Karpas-422 (cell line): Measurements from ENCODE around the gene TRAP1. TPM values are rescaled to one million over a fixed set of nuclear protein-coding genes. Genes with fewer than 3 reads are reported as not detected.

Source experiments
- DNase-seq: peaks from one replicate; pipeline ENCODE4 v3.0.0-alpha.2; 2015
- H2AFZ ChIP-seq: fragments of 200-600 bp; sonication (generic); 2 replicates; pipeline ENCODE4 v1.6.1; 2014; ENCODE audit warnings: antibody characterized with exemption, low read length, mixed read lengths
- H3K27ac ChIP-seq: fragments of 200-600 bp; sonication (generic); 2 replicates; pipeline ENCODE4 v1.5.1; 2014; ENCODE audit warnings: mild to moderate bottlenecking, low read length, moderate library complexity
- H3K27me3 ChIP-seq: fragments of 200-600 bp; sonication (generic); 2 replicates; pipeline ENCODE4 v1.6.1; 2014; ENCODE audit warnings: low read length, mixed read lengths
- H3K36me3 ChIP-seq: fragments of 200-600 bp; sonication (generic); 2 replicates; pipeline ENCODE4 v1.6.1; 2014; ENCODE audit warnings: low read length, mixed read lengths; ENCODE audit not compliant: insufficient read depth
- H3K4me1 ChIP-seq: fragments of 200-600 bp; sonication (generic); 2 replicates; pipeline ENCODE4 v1.6.1; 2014; ENCODE audit warnings: mild to moderate bottlenecking, low read length, mixed read lengths
- H3K4me2 ChIP-seq: fragments of 200-600 bp; sonication (generic); 2 replicates; pipeline ENCODE4 v1.6.1; 2014; ENCODE audit warnings: low read length, low read depth, mild to moderate bottlenecking; ENCODE audit not compliant: poor library complexity, severe bottlenecking
- H3K4me3 ChIP-seq: fragments of 200-600 bp; sonication (generic); 2 replicates; pipeline ENCODE4 v1.5.1; 2014; ENCODE audit warnings: mild to moderate bottlenecking, antibody characterized with exemption, low read length, mixed read lengths
- H3K79me2 ChIP-seq: fragments of 200-600 bp; sonication (generic); 2 replicates; pipeline ENCODE4 v1.6.1; 2014; ENCODE audit warnings: mild to moderate bottlenecking, low read length, mixed read lengths
- H3K9ac ChIP-seq: fragments of 200-600 bp; sonication (generic); 2 replicates; pipeline ENCODE4 v1.6.0; 2014; ENCODE audit warnings: low read length
- H3K9me2 ChIP-seq: fragments of 200-600 bp; sonication (generic), shearing (Covaris generic); replicated peaks from 2 replicates; pipeline ENCODE4 v1.6.0; 2014; ENCODE audit warnings: mild to moderate bottlenecking, low read length, moderate library complexity; ENCODE audit not compliant: insufficient read depth
- H3K9me3 ChIP-seq: fragments of 300-700, 200-600 bp; sonication (generic); 2 replicates; pipeline ENCODE4 v1.6.1; 2014; ENCODE audit warnings: low read length, mixed read lengths
- H4K20me1 ChIP-seq: fragments of 200-600 bp; sonication (generic); 2 replicates; pipeline ENCODE4 v1.6.1; 2014; ENCODE audit warnings: mild to moderate bottlenecking, antibody characterized with exemption, low read length, low read depth; ENCODE audit not compliant: insufficient read depth
- total RNA-seq: library from RNA; depleted of rRNA; stranded (reverse); fragments of >200 nt; shearing (Covaris generic); gene quantifications from 2 replicates; pipeline ENCODE4 v1.2.3, GENCODE V29; 2014; ENCODE audit warnings: low replicate concordance

Gene TRAP1
- total RNA-seq, 1 experiment from 2014 or later = 195 TPM

DNA sequence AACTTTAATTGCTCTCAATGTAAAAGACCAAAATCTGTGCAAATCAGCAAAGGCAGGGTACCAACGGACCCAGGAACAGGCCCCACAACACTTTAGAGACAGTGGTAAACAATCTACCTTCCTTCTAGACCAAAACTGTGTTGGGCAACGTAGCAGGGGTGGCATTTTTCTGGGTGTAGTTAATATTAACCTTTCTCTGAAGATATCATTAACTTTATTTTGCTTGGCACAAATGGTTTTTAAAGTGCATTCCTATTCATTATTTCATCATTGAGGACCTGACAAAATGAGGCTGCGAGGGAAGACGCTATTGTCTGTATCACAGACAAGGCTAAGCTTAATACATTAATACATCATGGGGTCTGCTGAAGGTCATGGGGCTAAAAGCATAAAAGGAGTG, 37.9 kb upstream of the TRAP1 start:
- Histone ChIP-seq H3K4me1 (no peaks in the 10 kb centered on the region), H3K27ac (no peak overlapping the region), H3K27me3 (no peaks in the 10 kb centered on the region), H3K9me2 (no peaks in the 10 kb centered on the region), H4K20me1 (no peaks in the 10 kb centered on the region), H3K4me2 (no peak overlapping the region), H3K9ac (no peak overlapping the region), H3K4me3 (no peak overlapping the region), H3K9me3 (no peaks in the 10 kb centered on the region), H3K79me2 (peaks cover 38% of the 10 kb centered on the region), H3K36me3 (peaks cover 29% of the 10 kb centered on the region; the same call in 1 of the 2 replicates), H2AFZ (no peak overlapping the region)
- no peak for DNase-seq

DNA sequence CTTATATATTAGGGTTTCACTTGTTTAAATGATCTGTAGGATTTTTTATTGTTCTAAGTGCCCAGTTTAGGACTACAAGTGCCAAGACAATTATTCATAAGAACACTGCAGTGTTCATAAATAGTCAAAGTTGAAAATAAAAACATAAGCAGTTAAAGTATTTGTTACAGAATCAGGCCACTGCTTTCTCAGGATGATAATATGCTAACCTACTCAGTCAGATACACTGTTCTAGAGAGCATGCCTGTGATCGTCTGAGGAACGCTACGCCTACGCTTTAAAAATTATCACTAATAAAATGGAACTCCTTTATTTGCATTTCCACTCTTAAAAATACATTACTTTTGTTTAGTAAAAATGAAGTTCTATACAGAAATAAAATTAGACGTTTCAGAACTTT, 37.4 kb upstream of the TRAP1 start:
- Histone ChIP-seq H3K27ac (no peak overlapping the region), H3K4me1 (no peaks in the 10 kb centered on the region), H3K4me3 (no peak overlapping the region), H3K9me2 (no peaks in the 10 kb centered on the region), H3K79me2 (peaks cover 38% of the 10 kb centered on the region), H4K20me1 (no peaks in the 10 kb centered on the region), H3K9me3 (no peaks in the 10 kb centered on the region), H3K9ac (no peak overlapping the region), H3K27me3 (no peaks in the 10 kb centered on the region), H2AFZ (no peak overlapping the region), H3K4me2 (no peak overlapping the region), H3K36me3 (peaks cover 30% of the 10 kb centered on the region; the same call in 1 of the 2 replicates)
- no peak for DNase-seq

DNA sequence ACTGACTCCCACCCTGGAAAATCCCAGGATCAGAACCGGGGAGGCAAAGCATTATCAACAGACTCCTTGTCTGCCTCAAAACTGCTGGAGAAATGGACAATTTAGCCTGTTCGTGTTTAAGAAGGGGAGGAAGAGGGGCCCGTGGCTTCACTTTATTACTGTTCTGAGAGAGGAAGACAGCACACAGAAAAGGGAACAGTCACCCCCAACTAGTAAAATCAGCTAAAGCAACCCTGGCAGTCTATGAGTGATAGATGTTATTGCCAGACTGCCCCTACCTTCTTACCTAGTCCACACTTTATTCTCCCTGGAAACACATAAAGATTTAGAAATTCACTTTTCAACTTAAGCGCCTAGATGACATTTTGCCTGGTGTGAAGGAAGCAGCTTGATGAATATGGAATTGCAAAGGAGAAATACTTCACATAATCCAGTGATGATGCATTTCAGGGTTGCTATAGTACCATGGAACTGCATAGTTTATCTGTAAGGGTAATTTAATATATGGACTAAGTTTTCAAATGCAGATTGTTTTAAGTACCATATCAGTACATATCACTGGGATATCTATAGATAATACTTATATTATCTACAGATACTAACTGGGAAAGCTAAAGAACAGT, 36.9 kb upstream of the TRAP1 start:
- no peak overlapping the region for H2AFZ ChIP-seq
- no peak overlapping the region for H3K4me3 ChIP-seq
- DNase-seq = no peak
- peaks cover 38% of the 10 kb centered on the region for H3K79me2 ChIP-seq
- H3K9me2 ChIP-seq = no peaks in the 10 kb centered on the region
- H3K27me3 ChIP-seq = no peaks in the 10 kb centered on the region
- no peak overlapping the region for H3K27ac ChIP-seq
- peaks cover 36% of the 10 kb centered on the region; the same call in 1 of the 2 replicates for H3K36me3 ChIP-seq
- no peaks in the 10 kb centered on the region for H3K9me3 ChIP-seq
- no peak overlapping the region for H3K4me2 ChIP-seq
- H3K9ac ChIP-seq = no peak overlapping the region
- no peaks in the 10 kb centered on the region for H3K4me1 ChIP-seq
- H4K20me1 ChIP-seq = no peaks in the 10 kb centered on the region

DNA sequence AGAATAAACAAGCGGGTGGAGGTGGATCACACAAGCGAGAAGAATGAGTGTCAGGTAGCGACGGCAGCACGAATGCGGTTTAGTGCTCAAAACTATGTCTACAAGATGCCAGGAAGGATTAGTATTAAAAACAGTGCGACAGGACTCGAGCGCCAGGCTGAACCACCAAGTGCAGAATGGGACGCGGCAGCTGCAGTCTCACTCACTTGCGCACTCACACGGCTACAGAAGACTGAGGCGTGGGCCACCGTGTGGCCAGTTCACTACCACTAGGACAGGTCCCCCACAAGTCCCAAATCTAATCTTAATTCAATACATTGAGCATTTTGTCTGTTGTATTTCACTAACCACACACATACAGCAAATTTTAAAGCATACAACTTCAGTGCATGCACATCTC, 35.7 kb upstream of the TRAP1 start:
- H3K9me3 ChIP-seq = no peaks in the 10 kb centered on the region
- DNase-seq = no peak
- H3K4me1 ChIP-seq = no peaks in the 10 kb centered on the region
- no peaks in the 10 kb centered on the region for H3K9me2 ChIP-seq
- no peak overlapping the region for H2AFZ ChIP-seq
- H4K20me1 ChIP-seq = no peaks in the 10 kb centered on the region
- peaks cover 36% of the 10 kb centered on the region; the same call in 1 of the 2 replicates for H3K36me3 ChIP-seq
- H3K4me3 ChIP-seq = no peak overlapping the region
- H3K27ac ChIP-seq = no peak overlapping the region
- no peaks in the 10 kb centered on the region for H3K27me3 ChIP-seq
- peaks cover 38% of the 10 kb centered on the region for H3K79me2 ChIP-seq
- no peak overlapping the region for H3K4me2 ChIP-seq
- H3K9ac ChIP-seq = no peak overlapping the region

DNA sequence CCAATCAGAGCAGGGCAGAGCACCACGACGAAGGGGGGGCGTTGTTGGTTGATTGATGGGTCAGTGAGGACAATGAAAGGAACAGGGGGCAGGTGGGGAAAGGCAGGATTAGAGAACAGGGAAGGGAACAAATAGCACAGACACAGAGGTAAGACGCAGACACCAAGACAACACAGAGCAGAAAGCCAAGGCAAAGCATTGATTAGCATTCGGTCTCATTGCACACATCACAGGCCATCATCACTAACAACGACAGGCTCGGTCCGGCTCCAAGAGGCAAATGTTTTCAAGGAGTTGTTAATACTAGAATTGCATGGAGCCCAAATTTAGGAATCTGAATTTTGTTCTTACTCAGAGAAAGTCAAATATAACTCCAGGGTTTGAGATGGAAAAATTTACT, 34.6 kb upstream of the TRAP1 start:
- Histone ChIP-seq H3K36me3 (peaks cover 32% of the 10 kb centered on the region; the same call in 1 of the 2 replicates), H4K20me1 (no peaks in the 10 kb centered on the region), H3K79me2 (peaks cover 38% of the 10 kb centered on the region), H3K4me1 (no peaks in the 10 kb centered on the region), H3K27me3 (no peaks in the 10 kb centered on the region), H2AFZ (no peak overlapping the region), H3K9me3 (no peaks in the 10 kb centered on the region), H3K4me3 (no peak overlapping the region), H3K9me2 (no peaks in the 10 kb centered on the region), H3K27ac (no peak overlapping the region), H3K9ac (no peak overlapping the region), H3K4me2 (no peak overlapping the region)
- no peak for DNase-seq

DNA sequence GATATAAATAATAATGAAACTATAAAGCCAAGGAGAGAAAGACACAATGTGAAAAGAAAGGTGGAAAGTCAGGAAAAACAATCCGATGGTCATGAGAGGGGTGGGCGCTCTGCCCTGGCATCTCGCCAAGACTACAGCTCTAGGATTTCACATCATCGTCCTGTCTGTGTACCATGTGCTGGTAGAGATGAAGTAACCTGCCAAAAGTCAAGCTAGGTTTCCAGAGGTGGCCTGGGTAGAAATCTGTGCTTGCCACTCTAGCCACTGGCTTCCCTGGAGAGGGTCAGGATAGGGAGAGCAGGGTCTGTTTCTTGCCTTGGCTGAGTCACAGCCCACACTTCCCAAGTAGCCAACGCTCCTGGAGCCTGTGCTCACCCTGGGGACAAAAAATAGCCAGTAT, 31.0 kb upstream of the TRAP1 start:
- Histone ChIP-seq H3K4me1 (no peaks in the 10 kb centered on the region), H3K27me3 (no peaks in the 10 kb centered on the region), H3K9me2 (no peaks in the 10 kb centered on the region), H3K79me2 (peaks cover 19% of the 10 kb centered on the region), H3K4me2 (no peak overlapping the region), H3K9me3 (no peaks in the 10 kb centered on the region), H3K4me3 (no peak overlapping the region), H3K36me3 (peaks cover 20% of the 10 kb centered on the region; the same call in 1 of the 2 replicates), H4K20me1 (no peaks in the 10 kb centered on the region), H2AFZ (no peak overlapping the region), H3K27ac (no peak overlapping the region), H3K9ac (no peak overlapping the region)
- DNase-seq = no peak

DNA sequence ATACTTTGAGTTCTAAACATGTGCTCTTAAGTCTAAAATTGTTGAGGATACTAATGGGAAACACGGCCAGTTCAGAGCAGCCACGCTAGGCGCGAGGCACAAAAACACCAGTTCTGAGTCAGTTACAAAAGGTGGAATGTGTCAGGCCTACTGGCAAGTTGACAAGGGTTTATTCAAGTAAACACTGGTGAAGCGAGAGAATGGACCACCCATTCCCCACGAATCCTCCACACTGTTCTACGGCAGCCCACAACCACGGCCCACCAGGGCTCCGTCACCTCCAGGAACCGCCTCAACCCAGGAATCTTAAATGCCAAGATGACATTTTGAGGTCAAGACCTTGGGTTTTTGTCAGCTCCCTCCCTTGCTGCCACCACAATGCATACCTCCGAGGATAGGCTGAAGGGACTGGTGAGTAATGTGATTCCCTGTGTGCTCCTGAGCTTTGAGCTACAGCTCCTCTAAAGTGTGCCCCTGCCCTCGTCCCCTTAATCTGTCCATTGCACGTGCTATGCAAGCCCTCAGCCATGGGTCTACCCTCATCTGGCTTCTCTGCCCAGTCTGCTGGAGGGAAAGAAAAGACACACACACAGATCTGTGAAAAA, 28.5 kb upstream of the TRAP1 start:
- Histone ChIP-seq H3K79me2 (no peaks in the 10 kb centered on the region), H3K4me3 (no peak overlapping the region), H3K9me2 (no peaks in the 10 kb centered on the region), H3K27ac (no peak overlapping the region), H3K4me1 (no peaks in the 10 kb centered on the region), H4K20me1 (0 out of 2 replicates have a peak, but pooled peaks cover 2% of the 10 kb centered on the region), H3K9me3 (no peaks in the 10 kb centered on the region), H2AFZ (no peak overlapping the region), H3K36me3 (peaks cover 23% of the 10 kb centered on the region; the same call in 1 of the 2 replicates), H3K9ac (no peak overlapping the region), H3K27me3 (no peaks in the 10 kb centered on the region), H3K4me2 (no peak overlapping the region)
- DNase-seq = no peak

DNA sequence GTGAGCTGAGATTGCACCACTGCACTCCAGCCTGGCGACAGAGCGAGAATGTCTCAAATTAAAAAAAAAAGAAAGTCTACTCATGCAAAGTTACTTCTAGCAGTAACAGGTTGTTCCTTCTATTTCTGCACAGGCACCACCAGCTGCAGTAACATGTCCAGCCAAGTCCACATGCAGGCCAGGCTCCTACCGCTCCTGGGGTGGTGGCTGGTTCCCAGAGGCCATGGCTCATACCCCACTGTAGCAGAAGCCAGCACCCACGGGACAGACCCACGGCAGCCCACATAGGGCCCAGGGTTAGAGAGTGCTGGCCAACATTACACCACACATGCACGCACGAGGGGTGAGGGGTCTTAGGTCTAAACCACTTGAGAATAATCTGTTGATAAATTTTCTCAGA, 26.7 kb upstream of the TRAP1 start:
- H3K9me2 ChIP-seq = no peaks in the 10 kb centered on the region
- H3K4me1 ChIP-seq = no peaks in the 10 kb centered on the region
- H3K4me2 ChIP-seq = no peak overlapping the region
- H3K36me3 ChIP-seq = peaks cover 24% of the 10 kb centered on the region; the same call in 1 of the 2 replicates
- no peaks in the 10 kb centered on the region for H3K27me3 ChIP-seq
- H4K20me1 ChIP-seq = 0 out of 2 replicates have a peak, but pooled peaks cover 2% of the 10 kb centered on the region
- H2AFZ ChIP-seq = no peak overlapping the region
- H3K79me2 ChIP-seq = no peaks in the 10 kb centered on the region
- no peak overlapping the region for H3K9ac ChIP-seq
- DNase-seq = no peak
- H3K4me3 ChIP-seq = no peak overlapping the region
- H3K27ac ChIP-seq = no peak overlapping the region
- no peaks in the 10 kb centered on the region for H3K9me3 ChIP-seq
